H9 (cell line): Measurements from ENCODE around the gene PRKCA. TPM values are rescaled to one million over a fixed set of nuclear protein-coding genes. Genes with fewer than 3 reads are reported as not detected.
A peak's percentile ranks its signal among the peaks of the same experiment; 100 is the strongest.

Experiments
- DNase-seq: peaks from one replicate; pipeline ENCODE4 v3.0.0-alpha.2; 2017
- H2AFZ ChIP-seq: one replicate; pipeline ENCODE4 v1.6.1; 2013; ENCODE audit warnings: mild to moderate bottlenecking, low read length, control low read depth, moderate library complexity
- H2AK5ac ChIP-seq: 2 replicates; pipeline ENCODE4 v1.6.1; 2013; ENCODE audit warnings: low read length, control low read depth, mixed read lengths; ENCODE audit not compliant: insufficient read length
- H2BK120ac ChIP-seq: one replicate; pipeline ENCODE4 v1.6.1; 2013; ENCODE audit warnings: low read depth, mild to moderate bottlenecking, low read length, control low read depth, inconsistent platforms; ENCODE audit not compliant: poor library complexity, severe bottlenecking
- H2BK12ac ChIP-seq: 2 replicates; pipeline ENCODE4 v1.6.1; 2013; ENCODE audit warnings: low read length, control low read depth, mixed read lengths, low read depth; ENCODE audit not compliant: insufficient read length
- H2BK15ac ChIP-seq: 2 replicates; pipeline ENCODE4 v1.6.1; 2013; ENCODE audit warnings: low read depth, low read length, control low read depth
- H2BK20ac ChIP-seq: one replicate; pipeline ENCODE4 v1.6.1; 2013; ENCODE audit warnings: low read depth, mild to moderate bottlenecking, low read length, control low read depth, inconsistent platforms; ENCODE audit not compliant: poor library complexity, severe bottlenecking
- H2BK5ac ChIP-seq: 2 replicates; pipeline ENCODE4 v1.6.1; 2013; ENCODE audit warnings: low read length, control low read depth, mixed read lengths; ENCODE audit not compliant: insufficient read length
- H3K14ac ChIP-seq: 2 replicates; pipeline ENCODE4 v1.6.1; 2013; ENCODE audit warnings: low read length, control low read depth; ENCODE audit not compliant: insufficient read depth
- H3K18ac ChIP-seq: 2 replicates; pipeline ENCODE4 v1.6.1; 2013; ENCODE audit warnings: low read depth, mild to moderate bottlenecking, mixed read lengths, low read length, control low read depth; ENCODE audit not compliant: insufficient read length
- H3K23ac ChIP-seq: 2 replicates; pipeline ENCODE4 v1.6.1; 2013; ENCODE audit warnings: low read length, control low read depth, mixed read lengths, low read depth; ENCODE audit not compliant: insufficient read length
- H3K23me2 ChIP-seq: 2 replicates; pipeline ENCODE4 v1.6.1; 2013; ENCODE audit warnings: low read depth, mild to moderate bottlenecking, mixed read lengths, low read length, control low read depth; ENCODE audit not compliant: insufficient read length, poor library complexity, severe bottlenecking
- H3K27ac ChIP-seq: 2 replicates; pipeline ENCODE4 v1.5.1; 2013; ENCODE audit warnings: low read length, control low read depth, mixed read lengths, low read depth; ENCODE audit not compliant: insufficient read length
- H3K27me3 ChIP-seq: 2 replicates; pipeline ENCODE4 v1.6.1; 2013; ENCODE audit warnings: low read length, control low read depth, inconsistent platforms; ENCODE audit not compliant: insufficient read depth
- H3K4ac ChIP-seq: 2 replicates; pipeline ENCODE4 v1.6.1; 2013; ENCODE audit warnings: low read depth, mild to moderate bottlenecking, control low read depth, inconsistent platforms, low read length, moderate library complexity
- H3K4me1 ChIP-seq: 2 replicates; pipeline ENCODE4 v1.6.1; 2013; ENCODE audit warnings: low read length, control low read depth, inconsistent platforms; ENCODE audit not compliant: insufficient read depth
- H3K4me2 ChIP-seq: 2 replicates; pipeline ENCODE4 v1.6.1; 2013; ENCODE audit warnings: low read length, control low read depth, mixed read lengths; ENCODE audit not compliant: insufficient read length, insufficient read depth
- H3K56ac ChIP-seq: 2 replicates; pipeline ENCODE4 v1.6.1; 2013; ENCODE audit warnings: low read depth, mild to moderate bottlenecking, mixed read lengths, low read length, control low read depth; ENCODE audit not compliant: insufficient read length
- H3K79me1 ChIP-seq: 2 replicates; pipeline ENCODE4 v1.6.1; 2013; ENCODE audit warnings: low read depth, mild to moderate bottlenecking, moderate library complexity, low read length, control low read depth, inconsistent platforms; ENCODE audit not compliant: insufficient read depth, poor library complexity, severe bottlenecking
- H3K79me2 ChIP-seq: 2 replicates; pipeline ENCODE4 v1.6.1; 2013; ENCODE audit warnings: low read length, control low read depth, inconsistent platforms; ENCODE audit not compliant: insufficient read depth
- H3K9ac ChIP-seq: 2 replicates; pipeline ENCODE4 v1.6.1; 2013; ENCODE audit warnings: low read length, control low read depth, mixed read lengths; ENCODE audit not compliant: insufficient read length; ENCODE audit errors: extremely low read depth
- H3K9me3 ChIP-seq: one replicate; pipeline ENCODE4 v1.6.1; 2013; ENCODE audit warnings: low read depth, low read length, inconsistent platforms; ENCODE audit not compliant: control insufficient read depth
- H3T11ph ChIP-seq: one replicate; pipeline ENCODE4 v1.6.1; 2013; ENCODE audit warnings: mild to moderate bottlenecking, low read length, control low read depth, inconsistent platforms
- H4K20me1 ChIP-seq: one replicate; pipeline ENCODE4 v1.6.1; 2013; ENCODE audit not compliant: control insufficient read depth, insufficient read length, insufficient read depth
- H4K5ac ChIP-seq: 2 replicates; pipeline ENCODE4 v1.6.1; 2013; ENCODE audit warnings: low read depth, mild to moderate bottlenecking, mixed read lengths, low read length, control low read depth; ENCODE audit not compliant: insufficient read length
- H4K8ac ChIP-seq: replicated peaks from 2 replicates; pipeline ENCODE4 v1.6.1; 2013; ENCODE audit warnings: low read length, control low read depth, mixed read lengths, low read depth; ENCODE audit not compliant: insufficient read length
- H4K91ac ChIP-seq: 2 replicates; pipeline ENCODE4 v1.6.1; 2013; ENCODE audit warnings: low read depth, mild to moderate bottlenecking, moderate library complexity, mixed read lengths, low read length, control low read depth; ENCODE audit not compliant: insufficient read length
- H3K27ac Mint-ChIP-seq, 3 experiments: 2 replicates in 2 of 3; 3 replicates in 1 of 3; pipeline ENCODE4 v1.8.0; 2020 to 2021; ENCODE audit warnings: mixed read lengths in 3 of 3, mild to moderate bottlenecking in 1 of 3, moderate library complexity in 1 of 3
- H3K27me3 Mint-ChIP-seq: 2 replicates; pipeline ENCODE4 v1.8.0; 2021; ENCODE audit warnings: low read depth, mild to moderate bottlenecking, moderate library complexity, mixed read lengths
- H3K36me3 Mint-ChIP-seq, 3 experiments: 2 replicates in 2 of 3; 3 replicates in 1 of 3; pipeline ENCODE4 v1.8.0; 2020 to 2021; ENCODE audit warnings: low read depth in 3 of 3, mixed read lengths in 3 of 3; ENCODE audit not compliant: insufficient read depth in 1 of 3
- H3K4me1 Mint-ChIP-seq, 2 experiments: 2 replicates each; pipeline ENCODE4 v1.8.0; 2020; ENCODE audit warnings: mixed read lengths in 2 of 2
- H3K4me3 Mint-ChIP-seq, 2 experiments: 2 replicates in 1 of 2; 3 replicates in 1 of 2; pipeline ENCODE4 v1.8.0; 2020 to 2021; ENCODE audit warnings: mild to moderate bottlenecking in 2 of 2, mixed read lengths in 2 of 2, moderate library complexity in 1 of 2
- H3K9me3 Mint-ChIP-seq, 2 experiments: 2 replicates in 1 of 2; 3 replicates in 1 of 2; pipeline ENCODE4 v1.8.0; 2020; ENCODE audit warnings: mild to moderate bottlenecking in 2 of 2, mixed read lengths in 2 of 2, moderate library complexity in 1 of 2
- WGBS: extraction: QIAGEN DNeasy Blood & Tissue Kit; methylation state at CpG from one replicate; pipeline ENCODE4 v1.1.7; 2013; ENCODE audit warnings: missing lambda C conversion rate, low lambda C conversion rate, mixed read lengths; ENCODE audit not compliant: insufficient read length; ENCODE audit errors: extremely low coverage; 5-methylcytosine and 5-hydroxymethylcytosine counted together
- total RNA-seq: library from RNA; stranded (reverse); gene quantifications from 2 replicates; pipeline ENCODE4 v1.2.1, GENCODE V29; 2021
- TF ChIP-seq, protein P1 (sequence below): fragments of 200-600 bp; sonication (generic); conservative IDR thresholded peaks from 3 replicates; pipeline ENCODE4 v1.8.0; 2021; ENCODE audit warnings: antibody characterized with exemption, mild to moderate bottlenecking

PRKCA gene
- total RNA-seq, 1 experiment from 2014 or later, result 10.5 TPM

DNA sequence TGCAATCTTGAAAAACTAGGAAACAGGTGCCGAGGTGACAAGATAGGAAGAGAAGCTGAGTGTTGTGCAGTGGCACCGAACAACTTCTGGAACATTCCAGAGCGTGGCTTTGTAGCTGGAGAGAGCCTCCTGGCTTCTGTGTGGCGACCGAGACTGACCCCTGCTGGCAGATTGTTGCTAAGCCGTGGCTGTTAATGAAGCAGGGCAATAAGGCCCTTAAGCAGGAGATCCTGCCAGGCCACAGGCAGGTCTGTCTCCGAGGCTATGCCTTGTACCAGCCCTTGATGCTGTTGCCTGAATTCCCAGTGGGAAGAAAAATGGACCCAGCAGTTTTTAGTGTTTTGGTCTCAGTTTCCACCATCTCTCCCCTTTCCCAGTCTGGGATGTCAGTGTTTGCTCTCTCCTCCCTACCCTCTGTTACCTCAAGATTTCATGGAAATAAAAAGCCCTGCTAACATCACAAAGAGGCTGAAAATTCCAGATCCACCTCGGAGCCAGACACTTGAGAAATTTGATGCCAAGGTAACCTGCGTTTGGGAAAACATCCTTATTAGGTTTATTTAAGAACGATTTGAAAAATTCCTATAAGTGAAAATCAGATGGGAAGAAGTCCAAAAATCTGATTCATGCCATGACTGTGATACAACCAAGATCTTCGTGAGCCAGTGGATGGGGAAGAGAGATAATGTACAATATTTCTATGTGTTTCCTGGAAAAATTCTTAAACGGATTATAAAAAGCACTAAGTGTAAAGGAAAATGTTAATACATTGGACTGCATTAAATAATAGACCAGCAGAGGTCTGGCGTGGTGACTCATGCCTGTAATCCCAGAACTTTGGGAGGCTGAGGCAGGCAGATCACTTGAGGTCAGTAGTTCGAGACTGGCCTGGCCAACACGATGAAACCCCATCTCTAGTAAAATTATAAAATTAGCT, 265.1 kb downstream of the PRKCA start:
- Histone ChIP-seq H3K23me2 (no peaks in the 10 kb centered on the region), H2BK15ac (no peak overlapping the region), H3K9me3 (no peaks in the 10 kb centered on the region), H3T11ph (no peak overlapping the region), H2AFZ (no peak overlapping the region), H4K5ac (no peak overlapping the region), H3K79me1 (no peaks in the 10 kb centered on the region), H2BK5ac (no peak overlapping the region), H2BK20ac (no peak overlapping the region), H4K20me1 (no peaks in the 10 kb centered on the region), H3K18ac (no peak overlapping the region), H3K4me2 (no peak overlapping the region), H2BK12ac (no peak overlapping the region), H3K4ac (no peak overlapping the region), H2BK120ac (no peak overlapping the region), H3K27me3 (no peaks in the 10 kb centered on the region), H4K8ac (no peak overlapping the region), H3K79me2 (no peaks in the 10 kb centered on the region), H3K27ac (no peak overlapping the region), H4K91ac (no peak overlapping the region), H3K56ac (no peak overlapping the region), H3K23ac (no peak overlapping the region), H3K14ac (no peak overlapping the region), H2AK5ac (no peak overlapping the region), H3K9ac (no peak overlapping the region), H3K4me1 (peaks cover 5% of the 10 kb centered on the region; the same call in 1 of the 2 replicates)
- H3K9me3 Mint-ChIP-seq, result no peaks in the 10 kb centered on the region; a peak in 2 of 5 replicates
- H3K4me1 Mint-ChIP-seq, result peaks cover 28 to 32% of the 10 kb centered on the region in 2 experiments
- no peak overlapping the region; a peak in 2 of 7 replicates for H3K27ac Mint-ChIP-seq
- no peaks in the 10 kb centered on the region for H3K36me3 Mint-ChIP-seq
- no peak overlapping the region for H3K4me3 Mint-ChIP-seq
- no CpG with 5 or more reads among the region's 15 CpGs for WGBS
- peak; percentile 90 for DNase-seq
- TF ChIP-seq, protein P1, sequence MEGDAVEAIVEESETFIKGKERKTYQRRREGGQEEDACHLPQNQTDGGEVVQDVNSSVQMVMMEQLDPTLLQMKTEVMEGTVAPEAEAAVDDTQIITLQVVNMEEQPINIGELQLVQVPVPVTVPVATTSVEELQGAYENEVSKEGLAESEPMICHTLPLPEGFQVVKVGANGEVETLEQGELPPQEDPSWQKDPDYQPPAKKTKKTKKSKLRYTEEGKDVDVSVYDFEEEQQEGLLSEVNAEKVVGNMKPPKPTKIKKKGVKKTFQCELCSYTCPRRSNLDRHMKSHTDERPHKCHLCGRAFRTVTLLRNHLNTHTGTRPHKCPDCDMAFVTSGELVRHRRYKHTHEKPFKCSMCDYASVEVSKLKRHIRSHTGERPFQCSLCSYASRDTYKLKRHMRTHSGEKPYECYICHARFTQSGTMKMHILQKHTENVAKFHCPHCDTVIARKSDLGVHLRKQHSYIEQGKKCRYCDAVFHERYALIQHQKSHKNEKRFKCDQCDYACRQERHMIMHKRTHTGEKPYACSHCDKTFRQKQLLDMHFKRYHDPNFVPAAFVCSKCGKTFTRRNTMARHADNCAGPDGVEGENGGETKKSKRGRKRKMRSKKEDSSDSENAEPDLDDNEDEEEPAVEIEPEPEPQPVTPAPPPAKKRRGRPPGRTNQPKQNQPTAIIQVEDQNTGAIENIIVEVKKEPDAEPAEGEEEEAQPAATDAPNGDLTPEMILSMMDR, result peak; percentile 94
- H3K27me3 Mint-ChIP-seq, result no peaks in the 10 kb centered on the region
